ENCODE data around the gene SLC26A11. TPM values are rescaled to one million over a fixed set of nuclear protein-coding genes. Genes with fewer than 3 reads are reported as not detected.

Gene SLC26A11
- total and polyA plus RNA-seq, 2 of the 13 experiments (the other 11 are each of a cell fraction or from before 2014, with no cell fraction given) = 8.7 to 13.2 TPM

- TF ChIP-seq ZBTB39 (CRISPR knock-in tag; IDR thresholded peaks at IDR 0.05) (no peak), ZNF678 (CRISPR knock-in tag; IDR thresholded peaks at IDR 0.05) (no peak), HES4 (CRISPR knock-in tag; IDR thresholded peaks at IDR 0.05; ENCODE audit: borderline replicate concordance) (peak; percentile 46; the same call in 1 of the 2 replicates), YEATS4 (CRISPR knock-in tag; IDR thresholded peaks at IDR 0.05; ENCODE audit: borderline replicate concordance) (peak; percentile 40; the same call in 1 of the 2 replicates), PAF1 (CRISPR knock-in tag; IDR thresholded peaks at IDR 0.05) (no peak; the same call in 1 of the 2 replicates), ZNF496 (CRISPR knock-in tag; IDR thresholded peaks at IDR 0.05; ENCODE audit: insufficient replicate concordance) (no peak), ZSCAN21 (CRISPR knock-in tag; IDR thresholded peaks at IDR 0.05; ENCODE audit: borderline replicate concordance) (no peak; the same call in 1 of the 2 replicates), REL (CRISPR knock-in tag; conservative IDR thresholded peaks at IDR 0.05) (no peak), CSRNP1 (CRISPR knock-in tag; IDR thresholded peaks at IDR 0.05) (no peak), HNF1B (CRISPR knock-in tag; IDR thresholded peaks at IDR 0.05) (peak; percentile 93), PRDM4 (CRISPR knock-in tag; IDR thresholded peaks at IDR 0.05; ENCODE audit: borderline replicate concordance) (no peak), ZNF550 (CRISPR knock-in tag; IDR thresholded peaks at IDR 0.05; ENCODE audit: borderline replicate concordance) (no peak), PREB (CRISPR knock-in tag; IDR thresholded peaks at IDR 0.05) (no peak), MED8 (CRISPR knock-in tag; IDR thresholded peaks at IDR 0.05; ENCODE audit: insufficient replicate concordance) (no peak), JUND (CRISPR knock-in tag; IDR thresholded peaks at IDR 0.05) (no peak)
Measured at GRCh38 chr17:80263253-80264204, 43.3 kb downstream of the SLC26A11 start (continued).

All from HepG2 (cell line).